Chondrocyte (in vitro differentiated cells): ENCODE measurements around the gene SNN. TPM values are rescaled to one million over a fixed set of nuclear protein-coding genes. Genes with fewer than 3 reads are reported as not detected.

ENCODE experiments used
- DNase-seq: peaks from one replicate; pipeline ENCODE4 v3.0.0; 2021; ENCODE audit warnings: mixed read lengths, low spot score
- H3K27ac Mint-ChIP-seq: one replicate; pipeline ENCODE4 v1.8.0; 2021; ENCODE audit warnings: mild to moderate bottlenecking, moderate library complexity, mixed read lengths; ENCODE audit not compliant: unreplicated experiment
- H3K27me3 Mint-ChIP-seq: 2 replicates; pipeline ENCODE4 v1.8.0; 2021; ENCODE audit warnings: low read depth, mixed read lengths
- H3K36me3 Mint-ChIP-seq: 2 replicates; pipeline ENCODE4 v1.8.0; 2021; ENCODE audit warnings: low read depth, mixed read lengths
- H3K4me1 Mint-ChIP-seq: 2 replicates; pipeline ENCODE4 v1.8.0; 2021; ENCODE audit warnings: low read depth, mild to moderate bottlenecking, mixed read lengths
- H3K4me3 Mint-ChIP-seq: one replicate; pipeline ENCODE4 v1.8.0; 2021; ENCODE audit warnings: mild to moderate bottlenecking, moderate library complexity, mixed read lengths; ENCODE audit not compliant: unreplicated experiment
- H3K9me3 Mint-ChIP-seq: 2 replicates; pipeline ENCODE4 v1.8.0; 2021; ENCODE audit warnings: low read depth, mixed read lengths
- total RNA-seq: library from RNA; stranded (reverse); gene quantifications from 3 replicates; pipeline ENCODE4 v1.2.1, GENCODE V29; 2021
- TF ChIP-seq, protein P1 (sequence below): fragments of 200-600 bp; sonication (generic); IDR thresholded peaks from 2 replicates; pipeline ENCODE4 v1.5.0; 2021; ENCODE audit warnings: antibody characterized with exemption, mild to moderate bottlenecking, moderate library complexity

SNN gene
- total RNA-seq, 1 donor from 2014 or later = 15.3 TPM

DNA sequence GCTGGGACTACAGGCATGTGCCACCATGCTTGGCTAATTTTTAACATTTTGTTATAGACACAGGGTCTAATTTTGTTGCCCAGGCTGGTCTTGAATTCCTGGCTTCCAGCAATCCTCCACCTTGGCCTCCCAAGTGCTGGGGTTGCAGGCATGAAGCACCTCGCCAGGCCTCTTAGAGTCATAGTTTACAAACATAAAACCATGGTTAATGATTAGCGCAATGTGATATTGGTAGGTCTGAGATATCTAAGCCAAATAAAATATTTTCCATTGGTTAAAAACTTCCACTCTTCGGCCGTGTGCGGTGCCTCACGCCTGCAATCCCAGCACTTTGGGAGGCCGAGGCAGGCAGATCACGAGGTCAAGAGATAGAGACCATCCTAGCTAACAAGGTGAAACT lies 57.8 kb downstream of the SNN start:
- TF ChIP-seq, protein P1, sequence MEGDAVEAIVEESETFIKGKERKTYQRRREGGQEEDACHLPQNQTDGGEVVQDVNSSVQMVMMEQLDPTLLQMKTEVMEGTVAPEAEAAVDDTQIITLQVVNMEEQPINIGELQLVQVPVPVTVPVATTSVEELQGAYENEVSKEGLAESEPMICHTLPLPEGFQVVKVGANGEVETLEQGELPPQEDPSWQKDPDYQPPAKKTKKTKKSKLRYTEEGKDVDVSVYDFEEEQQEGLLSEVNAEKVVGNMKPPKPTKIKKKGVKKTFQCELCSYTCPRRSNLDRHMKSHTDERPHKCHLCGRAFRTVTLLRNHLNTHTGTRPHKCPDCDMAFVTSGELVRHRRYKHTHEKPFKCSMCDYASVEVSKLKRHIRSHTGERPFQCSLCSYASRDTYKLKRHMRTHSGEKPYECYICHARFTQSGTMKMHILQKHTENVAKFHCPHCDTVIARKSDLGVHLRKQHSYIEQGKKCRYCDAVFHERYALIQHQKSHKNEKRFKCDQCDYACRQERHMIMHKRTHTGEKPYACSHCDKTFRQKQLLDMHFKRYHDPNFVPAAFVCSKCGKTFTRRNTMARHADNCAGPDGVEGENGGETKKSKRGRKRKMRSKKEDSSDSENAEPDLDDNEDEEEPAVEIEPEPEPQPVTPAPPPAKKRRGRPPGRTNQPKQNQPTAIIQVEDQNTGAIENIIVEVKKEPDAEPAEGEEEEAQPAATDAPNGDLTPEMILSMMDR = no peak
- H3K9me3 Mint-ChIP-seq = no peaks in the 10 kb centered on the region

DNA sequence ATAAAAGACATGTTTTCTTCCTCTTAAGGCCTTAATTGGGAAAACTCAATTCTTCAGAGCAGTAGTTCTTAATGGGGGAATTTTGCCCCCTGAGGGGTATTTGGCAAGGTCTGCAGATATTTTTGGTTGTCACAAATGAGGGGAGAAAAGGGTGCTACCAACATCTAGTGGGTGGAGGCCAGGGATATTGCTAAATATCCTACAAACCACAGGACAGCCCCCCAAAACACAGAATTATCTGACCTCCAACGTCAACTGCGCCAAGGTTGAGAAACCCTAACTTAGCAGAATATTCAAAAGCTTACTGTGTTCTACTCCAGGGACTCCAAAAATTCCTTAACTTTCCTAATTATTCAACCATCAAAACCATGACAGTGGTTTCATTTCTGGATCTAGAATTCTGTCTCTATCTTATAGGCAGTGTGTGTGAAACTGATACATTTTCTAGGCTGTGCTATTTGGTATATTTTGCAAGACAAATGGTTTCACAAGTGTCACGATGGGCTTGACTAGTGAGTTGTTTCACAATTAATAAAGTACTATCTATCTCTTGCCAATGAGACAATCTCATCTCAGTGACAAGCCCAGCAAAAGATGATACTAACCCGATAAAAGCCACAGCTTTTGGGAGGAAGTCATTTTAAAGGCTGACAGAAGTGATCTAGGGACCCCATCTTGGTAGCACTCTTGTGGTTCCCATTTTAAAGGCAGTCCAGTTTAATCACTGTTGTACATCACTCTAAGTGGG lies 59.7 kb downstream of the SNN start:
- no peaks in the 10 kb centered on the region for H3K9me3 Mint-ChIP-seq
- H3K4me1 Mint-ChIP-seq = peaks cover 5% of the 10 kb centered on the region
- TF ChIP-seq, protein P1 = no peak
- no peaks in the 10 kb centered on the region for H3K27me3 Mint-ChIP-seq
- H3K36me3 Mint-ChIP-seq = peaks cover 27% of the 10 kb centered on the region
- no peak overlapping the region for H3K4me3 Mint-ChIP-seq
- no peak overlapping the region for H3K27ac Mint-ChIP-seq
- no peak for DNase-seq

More for the DNA sequence above, 57.8 kb downstream of the SNN start:
- no peak overlapping the region for H3K27ac Mint-ChIP-seq
- no peak overlapping the region for H3K4me3 Mint-ChIP-seq
- peaks cover 5% of the 10 kb centered on the region for H3K4me1 Mint-ChIP-seq
- H3K27me3 Mint-ChIP-seq = no peaks in the 10 kb centered on the region
- H3K36me3 Mint-ChIP-seq = peaks cover 26% of the 10 kb centered on the region
- DNase-seq = no peak

Other genes starting within 250 kb of the SNN start
- gene LITAF, start 81.5 kb upstream of the SNN start, total RNA-seq = 74.5 to 91.9 TPM (median 90.0 TPM) in 3 replicates
- gene TXNDC11, start 74.4 kb downstream of the SNN start, total RNA-seq = 34.9 to 53.1 TPM (median 39.7 TPM) in 3 replicates
- 56.0 to 72.4 TPM (median 57.9 TPM) in 3 replicates for gene ZC3H7A, start 128.8 kb downstream of the SNN start, total RNA-seq
- 89.6 to 97.4 TPM (median 96.0 TPM) in 3 replicates for gene RSL1D1, start 183.1 kb downstream of the SNN start, total RNA-seq
- gene GSPT1, start 247.5 kb downstream of the SNN start, total RNA-seq = 96.1 to 103 TPM (median 99.3 TPM) in 3 replicates